IMR-90 (cell line): ENCODE data around the gene SLC5A3. TPM values are rescaled to one million over a fixed set of nuclear protein-coding genes. Genes with fewer than 3 reads are reported as not detected.

Experiments
- ATAC-seq: fragments of 200-7000 bp; cut with Tn5 transposase; 2 replicates; pipeline ENCODE4 v1.9.1; 2020; ENCODE audit warnings: low read depth, mild to moderate bottlenecking, moderate library complexity
- BruUV-seq: library from RNA; stranded (reverse); fragments of 400-500 nt; replicated peaks from 2 replicates; lab custom pipeline; 2021; lab: Mats Ljungman, UMichigan
- CTCF ChIA-PET: fragments of 300-600 bp; formaldehyde crosslinking; extraction: SDS; loops from one replicate; lab custom pipeline; 2021; ENCODE audit warnings: antibody characterized with exemption; lab: Yijun Ruan, JAX
- POLR2A ChIA-PET: fragments of 300-600 bp; sonication (Branson Sonifier 250); formaldehyde crosslinking; loops from one replicate; lab custom pipeline; 2022; ENCODE audit warnings: antibody characterized with exemption; ENCODE audit not compliant: unreplicated experiment; lab: Charles Lee
- DNase-seq: peaks from one replicate; pipeline ENCODE4 v3.0.0; 2013
- H2AFZ ChIP-seq: replicated peaks from 2 replicates; pipeline ENCODE3; 2013; ENCODE audit warnings: low read length, mild to moderate bottlenecking; ENCODE audit not compliant: poor library complexity
- H2AK5ac ChIP-seq: 2 replicates; pipeline ENCODE4 v1.6.1; 2013; ENCODE audit warnings: low read depth, low read length, inconsistent platforms
- H2AK9ac ChIP-seq: replicated peaks from 2 replicates; pipeline ENCODE3; 2013; ENCODE audit warnings: mild to moderate bottlenecking, low read depth, low read length, moderate library complexity; ENCODE audit not compliant: poor library complexity
- H2BK120ac ChIP-seq: 2 replicates; pipeline ENCODE4 v1.6.1; 2013; ENCODE audit warnings: low read depth, low read length, inconsistent platforms
- H2BK15ac ChIP-seq: 3 replicates; pipeline ENCODE4 v1.6.1; 2013; ENCODE audit warnings: low read depth, low read length, inconsistent platforms
- H2BK20ac ChIP-seq: 2 replicates; pipeline ENCODE4 v1.6.1; 2013; ENCODE audit warnings: low read depth, mild to moderate bottlenecking, inconsistent platforms, low read length, moderate library complexity
- H2BK5ac ChIP-seq: 2 replicates; pipeline ENCODE4 v1.6.1; 2013; ENCODE audit warnings: mild to moderate bottlenecking, low read depth, low read length, inconsistent platforms; ENCODE audit not compliant: poor library complexity, severe bottlenecking
- H3K14ac ChIP-seq: replicated peaks from 2 replicates; pipeline ENCODE4 v1.6.1; 2013; ENCODE audit warnings: low read depth, low read length, inconsistent platforms
- H3K18ac ChIP-seq: 2 replicates; pipeline ENCODE4 v1.6.1; 2013; ENCODE audit warnings: low read depth, low read length, control low read depth
- H3K23ac ChIP-seq: 2 replicates; pipeline ENCODE4 v1.6.1; 2013; ENCODE audit warnings: low read depth, low read length, inconsistent platforms
- H3K27ac ChIP-seq: 2 replicates; pipeline ENCODE4 v1.5.1; 2013; ENCODE audit warnings: mild to moderate bottlenecking, control low read depth, low read length; ENCODE audit not compliant: insufficient read depth
- H3K27me3 ChIP-seq: 2 replicates; pipeline ENCODE4 v1.6.1; 2013; ENCODE audit warnings: low read length; ENCODE audit not compliant: control insufficient read depth, insufficient read depth
- H3K36me3 ChIP-seq: 2 replicates; pipeline ENCODE4 v1.6.1; 2013; ENCODE audit warnings: low read length, mixed read lengths; ENCODE audit not compliant: control insufficient read depth, insufficient read depth
- H3K4ac ChIP-seq: 2 replicates; pipeline ENCODE4 v1.6.1; 2013; ENCODE audit warnings: low read depth, low read length, inconsistent platforms
- H3K4me1 ChIP-seq: 2 replicates; pipeline ENCODE4 v1.6.1; 2013; ENCODE audit warnings: low read length, mixed read lengths; ENCODE audit not compliant: control insufficient read depth, insufficient read depth
- H3K4me2 ChIP-seq: 2 replicates; pipeline ENCODE4 v1.6.1; 2013; ENCODE audit warnings: low read depth, mild to moderate bottlenecking, control low read depth, low read length, moderate library complexity
- H3K4me3 ChIP-seq: 2 replicates; pipeline ENCODE4 v1.5.1; 2013; ENCODE audit warnings: low read depth, mild to moderate bottlenecking, control low read depth, low read length, moderate library complexity; ENCODE audit not compliant: insufficient read depth
- H3K56ac ChIP-seq: 2 replicates; pipeline ENCODE4 v1.6.1; 2013; ENCODE audit warnings: low read length, inconsistent platforms; ENCODE audit not compliant: insufficient read depth; ENCODE audit errors: extremely low read depth
- H3K79me1 ChIP-seq, 2 experiments: 2 replicates each; pipeline ENCODE4 v1.6.1; 2013; ENCODE audit warnings: low read length in 2 of 2, inconsistent platforms in 1 of 2, low read depth in 1 of 2
- H3K9ac ChIP-seq: 2 replicates; pipeline ENCODE4 v1.6.1; 2013; ENCODE audit warnings: low read depth, low read length, control low read depth
- H3K9me1 ChIP-seq: 2 replicates; pipeline ENCODE4 v1.6.1; 2013; ENCODE audit warnings: low read length, inconsistent platforms; ENCODE audit not compliant: insufficient read depth
- H3K9me3 ChIP-seq: 2 replicates; pipeline ENCODE4 v1.6.1; 2013; ENCODE audit warnings: low read length; ENCODE audit not compliant: control insufficient read depth, insufficient read depth
- H4K20me1 ChIP-seq: 2 replicates; pipeline ENCODE4 v1.6.1; 2013; ENCODE audit warnings: low read length, inconsistent platforms; ENCODE audit not compliant: insufficient read depth
- H4K5ac ChIP-seq: 2 replicates; pipeline ENCODE4 v1.6.1; 2013; ENCODE audit warnings: mild to moderate bottlenecking, low read depth, low read length, control low read depth
- H4K8ac ChIP-seq, 2 experiments: 2 replicates each; pipeline ENCODE4 v1.6.1; 2013; ENCODE audit warnings: low read depth in 2 of 2, low read length in 2 of 2, control low read depth in 1 of 2, inconsistent platforms in 1 of 2
- H4K91ac ChIP-seq: 2 replicates; pipeline ENCODE4 v1.6.1; 2013; ENCODE audit warnings: low read depth, low read length, inconsistent platforms; ENCODE audit not compliant: insufficient read depth
- BHLHE40 ChIP-seq: fragments of 150-350 bp; IDR thresholded peaks from 2 replicates; pipeline ENCODE4 v1.6.1; 2016; ENCODE audit warnings: mild to moderate bottlenecking, low read depth, low read length
- CHD1 ChIP-seq: IDR thresholded peaks from 2 replicates; pipeline ENCODE4 v1.6.1; 2012; ENCODE audit warnings: low read depth, low read length, improper control_type of control experiment
- FOS ChIP-seq: fragments of 150-350 bp; IDR thresholded peaks from 2 replicates; pipeline ENCODE4 v1.6.1; 2016; ENCODE audit warnings: low read depth, low read length
- MAFK ChIP-seq: IDR thresholded peaks from 2 replicates; pipeline ENCODE4 v1.6.1; 2012; ENCODE audit warnings: low read depth, low read length, improper control_type of control experiment
- MXI1 ChIP-seq: IDR thresholded peaks from 2 replicates; pipeline ENCODE4 v1.6.1; 2012; ENCODE audit warnings: low read depth, mild to moderate bottlenecking, low read length, moderate library complexity, borderline replicate concordance
- NFE2L2 ChIP-seq: fragments of 150-350 bp; IDR thresholded peaks from 2 replicates; pipeline ENCODE4 v1.6.1; 2016; ENCODE audit warnings: low read depth, mild to moderate bottlenecking, low read length
- RAD21 ChIP-seq: IDR thresholded peaks from 2 replicates; pipeline ENCODE4 v1.6.1; 2012; ENCODE audit warnings: low read length, improper control_type of control experiment
- SMC3 ChIP-seq: fragments of 150-350 bp; IDR thresholded peaks from 2 replicates; pipeline ENCODE4 v1.6.1; 2016; ENCODE audit warnings: low read depth, mild to moderate bottlenecking, antibody characterized with exemption, low read length, moderate library complexity
- WGBS, 2 experiments: methylation state at CpG; one replicate each; pipeline versions ENCODE4 v1.1.5 to v1.1.7; 2013; ENCODE audit warnings: missing lambda C conversion rate in 2 of 2; ENCODE audit not compliant: insufficient read length in 1 of 2; ENCODE audit errors: extremely low coverage in 2 of 2; 5-methylcytosine and 5-hydroxymethylcytosine counted together
- dilution Hi-C: fragments of 300-500 bp; cut with HindIII; formaldehyde crosslinking; loops from one replicate; pipeline ENCODE4 v1.14.3; 2018; ENCODE audit warnings: low sequenced_read_pairs; ENCODE audit not compliant: unreplicated experiment
- in situ Hi-C: fragments of 300-500 bp; cut with MboI; formaldehyde crosslinking; loops from 3 replicates; pipeline ENCODE4 v1.14.3; 2019; ENCODE audit warnings: low sequenced_read_pairs, inconsistent platforms, mixed read lengths
- intact Hi-C: fragments of 100-400 bp; cut with micrococcal nuclease; formaldehyde crosslinking; loops from 2 replicates; pipeline ENCODE4 v1.10.0; 2022
- polyA plus RNA-seq, 3 experiments: library from polyadenylated mRNA; depleted of rRNA; stranded (reverse); fragments of >200 nt; gene quantifications; 2 replicates each; pipeline ENCODE4 v1.2.3, GENCODE V29; 2012; ENCODE audit warnings: low replicate concordance in 1 of 3
- total RNA-seq: library from RNA; depleted of rRNA; stranded (reverse); fragments of >200 nt; gene quantifications from 2 replicates; pipeline ENCODE4 v1.2.3, GENCODE V29; 2012
- TF ChIP-seq, protein P1 (sequence below): fragments of 150-350 bp; IDR thresholded peaks from 2 replicates; pipeline ENCODE4 v1.6.1; 2017; ENCODE audit warnings: mild to moderate bottlenecking, antibody characterized with exemption, low read length, low read depth
- TF ChIP-seq, protein P2 (sequence below): fragments of 150-350 bp; IDR thresholded peaks from 2 replicates; pipeline ENCODE4 v1.6.1; 2016; ENCODE audit warnings: low read depth, mild to moderate bottlenecking, low read length, moderate library complexity, borderline replicate concordance

Gene SLC5A3
- total and polyA plus RNA-seq, 2 of the 4 experiments (the other 2 are of a cell fraction) = 1.8 to 9.9 TPM

DNA sequence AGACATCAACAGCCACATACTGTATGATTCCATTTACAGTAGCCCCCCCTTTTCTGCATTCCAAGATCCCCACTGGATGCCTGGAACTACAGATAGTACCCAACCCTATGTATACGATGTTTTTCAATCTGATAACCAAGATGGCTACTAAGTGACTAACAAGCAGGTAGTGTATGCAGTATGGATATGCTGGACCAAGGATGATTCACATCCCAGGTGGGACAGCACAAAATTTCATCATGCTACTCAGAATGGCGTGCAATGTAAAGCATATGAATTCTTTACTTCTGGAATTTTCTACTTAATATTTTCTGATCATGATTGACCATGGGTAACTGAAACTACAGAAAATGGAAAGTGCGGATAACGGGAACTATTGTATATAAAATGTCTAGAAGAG, 30.0 kb upstream of the SLC5A3 start:
- no peak overlapping the region for H2BK20ac ChIP-seq
- no peaks in the 10 kb centered on the region for H3K4me1 ChIP-seq
- no peaks in the 10 kb centered on the region for H3K9me1 ChIP-seq
- no peaks in the 10 kb centered on the region for H3K36me3 ChIP-seq
- no peak overlapping the region for H3K4ac ChIP-seq
- H4K20me1 ChIP-seq = no peaks in the 10 kb centered on the region
- H2AK5ac ChIP-seq = no peak overlapping the region
- H3K9ac ChIP-seq = no peak overlapping the region
- H4K8ac ChIP-seq = no peak overlapping the region
- no peak overlapping the region for H3K4me2 ChIP-seq
- intact Hi-C loops = no loop called here
- in situ Hi-C loops = no loop called here
- no peaks in the 10 kb centered on the region for H3K79me1 ChIP-seq
- H2BK5ac ChIP-seq = no peak overlapping the region
- H3K4me3 ChIP-seq = no peak overlapping the region
- TF ChIP-seq BHLHE40 = no peak
- no peak for TF ChIP-seq CHD1
- TF ChIP-seq SMC3 = no peak
- no peak for TF ChIP-seq MXI1
- TF ChIP-seq, protein P1, sequence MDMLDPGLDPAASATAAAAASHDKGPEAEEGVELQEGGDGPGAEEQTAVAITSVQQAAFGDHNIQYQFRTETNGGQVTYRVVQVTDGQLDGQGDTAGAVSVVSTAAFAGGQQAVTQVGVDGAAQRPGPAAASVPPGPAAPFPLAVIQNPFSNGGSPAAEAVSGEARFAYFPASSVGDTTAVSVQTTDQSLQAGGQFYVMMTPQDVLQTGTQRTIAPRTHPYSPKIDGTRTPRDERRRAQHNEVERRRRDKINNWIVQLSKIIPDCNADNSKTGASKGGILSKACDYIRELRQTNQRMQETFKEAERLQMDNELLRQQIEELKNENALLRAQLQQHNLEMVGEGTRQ = no peak
- TF ChIP-seq, protein P2, sequence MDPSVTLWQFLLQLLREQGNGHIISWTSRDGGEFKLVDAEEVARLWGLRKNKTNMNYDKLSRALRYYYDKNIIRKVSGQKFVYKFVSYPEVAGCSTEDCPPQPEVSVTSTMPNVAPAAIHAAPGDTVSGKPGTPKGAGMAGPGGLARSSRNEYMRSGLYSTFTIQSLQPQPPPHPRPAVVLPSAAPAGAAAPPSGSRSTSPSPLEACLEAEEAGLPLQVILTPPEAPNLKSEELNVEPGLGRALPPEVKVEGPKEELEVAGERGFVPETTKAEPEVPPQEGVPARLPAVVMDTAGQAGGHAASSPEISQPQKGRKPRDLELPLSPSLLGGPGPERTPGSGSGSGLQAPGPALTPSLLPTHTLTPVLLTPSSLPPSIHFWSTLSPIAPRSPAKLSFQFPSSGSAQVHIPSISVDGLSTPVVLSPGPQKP = no peak
- TF ChIP-seq FOS = no peak
- TF ChIP-seq RAD21 = no peak
- no peak for TF ChIP-seq NFE2L2
- TF ChIP-seq MAFK = no peak
- BruUV-seq = no TSS peak
- H3K9me3 ChIP-seq = no peaks in the 10 kb centered on the region
- H3K18ac ChIP-seq = no peak overlapping the region
- H4K91ac ChIP-seq = no peak overlapping the region
- no peak overlapping the region for H3K27ac ChIP-seq
- no peak overlapping the region for H3K14ac ChIP-seq
- H3K56ac ChIP-seq = no peak overlapping the region
- no peak overlapping the region for H3K23ac ChIP-seq
- H2AFZ ChIP-seq = no peak overlapping the region
- POLR2A ChIA-PET = no interaction called here
- H2BK15ac ChIP-seq = no peak overlapping the region
- CTCF ChIA-PET = no interaction called here
- no peak overlapping the region for H2AK9ac ChIP-seq
- dilution Hi-C loops = no loop called here
- ATAC-seq (no peak), DNase-seq (no peak)
- H2BK120ac ChIP-seq = no peak overlapping the region
- peaks cover 4% of the 10 kb centered on the region for H3K27me3 ChIP-seq
- no CpG with 5 or more reads among the region's 4 CpGs for WGBS, 2 experiments
- no peak overlapping the region for H4K5ac ChIP-seq
